ENCODE results near the gene SUPT3H.
"Not testable (repeated sequence)": the region's sequence is repeated elsewhere in the genome, so short reads cannot be mapped to it uniquely, and the experiment has no call there.

SUPT3H gene

DNA sequence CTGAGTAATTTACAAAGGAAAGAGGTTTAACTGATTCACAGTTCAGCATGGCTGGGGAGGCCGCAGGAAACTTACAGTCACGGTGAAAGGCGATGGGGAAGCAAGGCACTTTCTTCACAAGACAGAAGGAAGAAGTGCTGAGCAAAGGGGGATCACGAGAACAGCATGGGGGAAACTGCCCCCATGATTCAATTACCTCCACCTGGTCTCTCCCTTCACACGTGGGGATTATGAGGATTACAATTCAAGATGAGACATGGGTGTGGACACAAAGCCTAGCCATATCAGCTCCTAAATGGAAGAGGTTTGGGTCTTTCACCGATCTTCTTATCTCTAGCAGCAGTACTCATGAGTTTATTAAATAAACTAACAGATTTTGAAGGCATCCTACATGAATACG is 202.5 kb downstream of the SUPT3H start:
- Histone ChIP-seq H3K9me3 (ENCODE audit: control insufficient read depth, insufficient read depth, low read length) (no peaks in the 10 kb centered on the region), H3K4me1 (ENCODE audit: insufficient read depth, low read length) (no peaks in the 10 kb centered on the region; the same call in 1 of the 2 replicates), H3K9ac (ENCODE audit: low read depth, low read length) (no peak overlapping the region), H3K36me3 (ENCODE audit: insufficient read depth, low read length) (no peaks in the 10 kb centered on the region)

GRCh38 chr6:45174045-45174444 is 203.7 kb downstream of the SUPT3H start:
- Histone ChIP-seq H3K9ac (ENCODE audit: low read depth, low read length) (no peak overlapping the region), H3K4me1 (ENCODE audit: insufficient read depth, low read length) (no peaks in the 10 kb centered on the region; the same call in 1 of the 2 replicates), H3K36me3 (ENCODE audit: insufficient read depth, low read length) (no peaks in the 10 kb centered on the region), H3K9me3 (ENCODE audit: control insufficient read depth, insufficient read depth, low read length) (no peaks in the 10 kb centered on the region)

- Histone ChIP-seq H3K9ac (ENCODE audit: low read depth, low read length) (no peak overlapping the region), H3K9me3 (ENCODE audit: control insufficient read depth, insufficient read depth, low read length) (no peaks in the 10 kb centered on the region), H3K4me1 (ENCODE audit: insufficient read depth, low read length) (no peaks in the 10 kb centered on the region; the same call in 1 of the 2 replicates), H3K36me3 (ENCODE audit: insufficient read depth, low read length) (no peaks in the 10 kb centered on the region)
These were observed 206.4 kb downstream of the SUPT3H start for GRCh38 chr6:45171380-45171779.

- H3K36me3 ChIP-seq (ENCODE audit: insufficient read depth, low read length) = no peaks in the 10 kb centered on the region
- no peak overlapping the region for H3K9ac ChIP-seq (ENCODE audit: low read depth, low read length)
- H3K9me3 ChIP-seq (ENCODE audit: control insufficient read depth, insufficient read depth, low read length) = no peaks in the 10 kb centered on the region
- H3K4me1 ChIP-seq (ENCODE audit: insufficient read depth, low read length) = no peaks in the 10 kb centered on the region; the same call in 1 of the 2 replicates
These were observed 207.4 kb downstream of the SUPT3H start for GRCh38 chr6:45170309-45170708.

- Histone ChIP-seq H3K9me3 (ENCODE audit: control insufficient read depth, insufficient read depth, low read length) (no peaks in the 10 kb centered on the region), H3K36me3 (ENCODE audit: insufficient read depth, low read length) (no peaks in the 10 kb centered on the region), H3K4me1 (ENCODE audit: insufficient read depth, low read length) (peaks cover 5% of the 10 kb centered on the region), H3K9ac (ENCODE audit: low read depth, low read length) (no peak overlapping the region)
These were observed 207.9 kb downstream of the SUPT3H start for GRCh38 chr6:45169815-45170214.

DNA sequence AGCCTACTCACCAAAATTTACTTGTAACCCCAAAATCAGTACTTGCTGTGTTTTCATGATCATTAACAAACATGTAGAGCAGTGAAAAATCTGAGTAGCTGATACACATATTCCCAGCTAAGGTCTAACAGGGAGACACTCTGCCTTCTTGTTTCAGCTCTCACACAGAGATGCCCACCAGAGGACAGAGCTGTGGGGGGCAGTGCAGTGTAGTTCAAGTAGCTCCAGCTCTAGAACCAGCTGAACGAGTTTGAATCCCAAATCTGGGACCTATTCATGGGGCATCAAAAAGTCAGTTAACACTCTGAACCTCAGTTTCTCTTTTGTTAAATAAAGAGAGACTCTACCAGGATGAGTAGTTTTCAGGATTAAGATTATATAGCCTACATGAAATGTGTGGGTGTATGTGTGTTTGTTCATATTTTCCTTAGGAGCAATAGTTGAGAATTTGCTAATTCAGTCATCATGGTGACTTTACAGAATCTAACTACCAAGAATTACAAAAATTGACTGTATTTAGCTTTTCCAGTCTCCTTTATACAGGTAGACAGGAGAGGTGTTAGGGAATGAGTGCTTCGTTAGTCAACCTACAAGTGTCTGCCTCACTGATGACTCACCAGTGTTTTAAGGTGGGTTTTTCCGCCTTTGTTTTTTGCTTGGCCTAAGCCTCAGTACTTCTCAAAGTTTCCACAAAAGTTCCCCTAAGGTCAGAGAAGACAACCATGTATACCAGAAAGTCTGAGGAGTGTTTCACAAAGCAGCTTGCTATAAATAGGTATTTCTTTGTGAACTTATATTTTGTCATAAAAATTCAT is 213.6 kb downstream of the SUPT3H start:
- Histone ChIP-seq H3K9ac (ENCODE audit: low read depth, low read length) (no peak overlapping the region), H3K36me3 (ENCODE audit: insufficient read depth, low read length) (no peaks in the 10 kb centered on the region), H3K4me1 (ENCODE audit: insufficient read depth, low read length) (peaks cover 19% of the 10 kb centered on the region), H3K9me3 (ENCODE audit: control insufficient read depth, insufficient read depth, low read length) (no peaks in the 10 kb centered on the region)

DNA sequence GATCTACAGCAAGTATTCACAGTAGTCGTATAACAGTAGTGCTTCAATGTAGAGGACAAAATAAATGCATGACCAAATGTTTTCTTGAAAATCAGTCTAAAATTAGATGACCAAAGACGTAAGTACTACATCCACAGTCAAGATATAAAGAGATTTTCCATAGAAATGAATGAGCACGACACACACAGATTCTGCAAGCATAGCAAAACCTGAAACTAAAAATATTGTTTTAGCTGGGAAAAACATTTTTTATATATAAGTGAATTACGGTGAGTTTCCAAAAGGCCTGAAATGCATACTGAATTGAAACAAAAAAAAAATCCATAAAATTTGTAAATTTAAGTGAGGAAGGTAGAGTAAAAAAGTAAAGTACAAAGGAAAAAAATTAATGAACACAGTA is 217.4 kb downstream of the SUPT3H start:
- Histone ChIP-seq H3K9ac (ENCODE audit: low read depth, low read length) (no peak overlapping the region), H3K4me1 (ENCODE audit: insufficient read depth, low read length) (peaks cover 19% of the 10 kb centered on the region), H3K36me3 (ENCODE audit: insufficient read depth, low read length) (no peaks in the 10 kb centered on the region), H3K9me3 (ENCODE audit: control insufficient read depth, insufficient read depth, low read length) (no peaks in the 10 kb centered on the region)

DNA sequence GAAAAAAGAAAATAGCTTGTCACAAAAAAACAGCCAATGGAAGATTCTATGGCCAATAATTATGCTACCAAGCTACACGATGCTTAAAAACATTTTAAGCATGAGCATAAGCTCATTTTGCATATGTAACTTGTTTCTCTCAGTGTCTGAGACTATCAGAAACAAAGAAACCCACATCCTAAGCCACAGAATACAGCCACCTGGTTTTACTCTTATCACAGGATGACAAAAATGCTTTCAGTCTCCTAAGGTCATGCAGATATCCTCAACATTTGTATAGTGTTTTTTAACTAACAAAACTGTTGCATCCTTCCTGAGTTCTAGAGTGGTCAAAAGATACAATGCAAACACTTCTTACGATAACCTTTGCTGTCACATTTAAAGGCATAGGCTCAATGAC is 221.7 kb downstream of the SUPT3H start:
- Histone ChIP-seq H3K9ac (ENCODE audit: low read depth, low read length) (no peak overlapping the region), H3K36me3 (ENCODE audit: insufficient read depth, low read length) (no peaks in the 10 kb centered on the region), H3K4me1 (ENCODE audit: insufficient read depth, low read length) (no peaks in the 10 kb centered on the region)

DNA sequence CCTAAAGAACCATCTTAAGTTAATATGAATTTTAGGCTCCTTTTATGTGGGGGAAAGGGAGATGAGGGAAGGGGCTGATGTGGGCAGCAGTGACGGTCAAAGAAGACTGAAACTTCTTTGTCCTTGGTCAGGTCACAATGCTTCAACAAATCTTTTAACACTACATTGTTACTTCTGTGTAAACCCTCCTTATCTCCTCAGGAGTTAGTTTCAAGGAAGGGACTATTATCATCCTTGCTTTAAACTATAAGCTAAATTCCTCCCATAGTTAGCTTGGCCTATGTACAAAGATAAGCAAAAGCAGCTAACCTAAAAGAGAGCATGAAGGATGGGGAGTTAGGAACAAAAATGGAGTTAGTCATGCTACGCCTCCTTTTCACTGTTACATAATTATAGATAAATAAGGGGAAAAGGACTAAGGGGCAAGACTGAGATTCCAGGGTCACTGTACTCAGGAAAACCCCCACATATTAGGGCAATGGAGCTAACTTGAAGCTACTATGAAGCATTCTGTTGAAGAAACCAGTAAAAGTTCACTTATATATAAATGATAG is 222.3 kb downstream of the SUPT3H start:
- H3K4me1 ChIP-seq (ENCODE audit: insufficient read depth, low read length) = no peaks in the 10 kb centered on the region
- H3K9ac ChIP-seq (ENCODE audit: low read depth, low read length) = no peak overlapping the region
- no peaks in the 10 kb centered on the region for H3K36me3 ChIP-seq (ENCODE audit: insufficient read depth, low read length)
- H3K9me3 ChIP-seq (ENCODE audit: control insufficient read depth, insufficient read depth, low read length) = no peaks in the 10 kb centered on the region

More for the DNA sequence above, 221.7 kb downstream of the SUPT3H start:
- no peaks in the 10 kb centered on the region for H3K9me3 ChIP-seq (ENCODE audit: control insufficient read depth, insufficient read depth, low read length)

DNA sequence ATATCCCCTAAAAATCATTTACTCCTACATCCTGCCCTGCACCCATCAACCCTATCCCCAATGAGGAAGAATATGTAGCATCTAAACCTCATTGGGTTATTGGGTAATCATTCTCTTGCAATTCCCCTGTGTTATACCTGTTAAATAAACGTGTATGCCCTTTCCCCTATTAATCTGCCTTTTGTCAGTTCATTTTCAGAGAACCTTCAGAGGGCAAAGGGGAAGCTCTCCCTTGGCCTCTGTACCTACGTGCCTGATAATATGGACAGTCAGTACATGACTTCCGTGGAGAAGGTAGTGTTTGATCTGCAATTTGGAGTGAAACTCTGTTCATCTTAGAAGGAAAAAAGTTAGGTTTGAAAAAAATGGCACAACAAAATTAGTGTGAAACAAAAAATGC is 223.1 kb downstream of the SUPT3H start:
- H3K9me3 ChIP-seq (ENCODE audit: control insufficient read depth, insufficient read depth, low read length) = no peaks in the 10 kb centered on the region
- H3K36me3 ChIP-seq (ENCODE audit: insufficient read depth, low read length) = no peaks in the 10 kb centered on the region
- H3K4me1 ChIP-seq (ENCODE audit: insufficient read depth, low read length) = no peaks in the 10 kb centered on the region
- H3K9ac ChIP-seq (ENCODE audit: low read depth, low read length) = no peak overlapping the region

DNA sequence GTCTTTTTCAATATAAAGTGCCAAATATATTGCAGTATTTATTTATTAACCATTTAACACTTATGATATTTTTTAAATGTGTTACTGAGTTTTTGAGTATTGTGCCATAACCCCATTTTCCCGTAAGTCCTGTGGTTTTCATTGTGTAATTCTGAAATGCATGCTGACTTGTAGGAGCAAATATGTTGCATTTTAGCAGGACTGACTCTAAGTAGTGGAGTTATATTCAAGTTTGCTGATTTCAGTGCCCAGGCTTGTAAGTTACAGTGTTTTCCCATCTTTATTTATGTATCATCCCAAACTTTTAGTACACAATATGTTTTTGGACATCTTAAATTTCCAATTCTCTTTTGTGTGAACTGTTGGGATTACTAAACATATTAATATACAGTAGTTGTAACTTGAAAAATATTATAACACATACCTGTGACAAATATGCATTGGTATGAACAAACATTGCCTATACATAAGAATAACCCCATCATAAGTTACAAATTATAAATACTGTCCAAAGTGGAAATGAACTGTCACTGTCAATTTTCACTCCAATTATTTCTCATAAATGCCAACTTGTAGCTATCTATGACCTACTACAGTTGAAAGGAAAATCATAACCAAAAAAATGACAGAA is 228.9 kb downstream of the SUPT3H start:
- H3K9me3 ChIP-seq (ENCODE audit: control insufficient read depth, insufficient read depth, low read length) = no peaks in the 10 kb centered on the region; the same call in 1 of the 2 replicates
- H3K36me3 ChIP-seq (ENCODE audit: insufficient read depth, low read length) = no peaks in the 10 kb centered on the region
- no peaks in the 10 kb centered on the region for H3K4me1 ChIP-seq (ENCODE audit: insufficient read depth, low read length)
- H3K9ac ChIP-seq (ENCODE audit: low read depth, low read length) = no peak overlapping the region

GRCh38 chr6:45148278-45148677 is 229.5 kb downstream of the SUPT3H start:
- H3K9me3 ChIP-seq (ENCODE audit: control insufficient read depth, insufficient read depth, low read length) = no peaks in the 10 kb centered on the region; the same call in 1 of the 2 replicates
- no peak overlapping the region for H3K9ac ChIP-seq (ENCODE audit: low read depth, low read length)
- no peaks in the 10 kb centered on the region for H3K36me3 ChIP-seq (ENCODE audit: insufficient read depth, low read length)
- no peaks in the 10 kb centered on the region for H3K4me1 ChIP-seq (ENCODE audit: insufficient read depth, low read length)

DNA sequence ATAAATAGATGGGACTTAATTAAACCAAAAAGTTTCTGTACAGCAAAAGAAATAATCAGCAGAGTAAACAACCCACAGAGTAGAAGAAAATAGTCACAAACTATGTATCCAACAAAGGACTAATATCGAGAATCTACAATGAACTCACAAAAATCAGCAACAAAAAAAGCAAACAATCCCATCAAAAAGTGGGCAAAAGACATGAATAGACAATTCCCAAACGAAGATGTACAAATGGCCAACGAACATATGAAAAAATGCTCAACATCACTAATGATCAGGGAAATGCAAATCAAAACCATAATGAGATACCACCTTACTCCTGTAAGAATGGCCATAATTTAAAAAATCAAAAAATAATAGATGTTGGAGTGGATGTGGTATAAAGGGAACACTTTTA is 232.1 kb downstream of the SUPT3H start:
- not testable (repeated sequence) for H3K9me3 ChIP-seq (ENCODE audit: control insufficient read depth, insufficient read depth, low read length); H3K9ac ChIP-seq (ENCODE audit: low read depth, low read length); H3K4me1 ChIP-seq (ENCODE audit: insufficient read depth, low read length); H3K36me3 ChIP-seq (ENCODE audit: insufficient read depth, low read length)

GRCh38 chr6:45138765-45139164 is 239.0 kb downstream of the SUPT3H start:
- peaks cover 3% of the 10 kb centered on the region; the same call in 1 of the 2 replicates for H3K9me3 ChIP-seq (ENCODE audit: control insufficient read depth, insufficient read depth, low read length)
- no peaks in the 10 kb centered on the region for H3K4me1 ChIP-seq (ENCODE audit: insufficient read depth, low read length)
- no peaks in the 10 kb centered on the region for H3K36me3 ChIP-seq (ENCODE audit: insufficient read depth, low read length)
- no peak overlapping the region for H3K9ac ChIP-seq (ENCODE audit: low read depth, low read length)

DNA sequence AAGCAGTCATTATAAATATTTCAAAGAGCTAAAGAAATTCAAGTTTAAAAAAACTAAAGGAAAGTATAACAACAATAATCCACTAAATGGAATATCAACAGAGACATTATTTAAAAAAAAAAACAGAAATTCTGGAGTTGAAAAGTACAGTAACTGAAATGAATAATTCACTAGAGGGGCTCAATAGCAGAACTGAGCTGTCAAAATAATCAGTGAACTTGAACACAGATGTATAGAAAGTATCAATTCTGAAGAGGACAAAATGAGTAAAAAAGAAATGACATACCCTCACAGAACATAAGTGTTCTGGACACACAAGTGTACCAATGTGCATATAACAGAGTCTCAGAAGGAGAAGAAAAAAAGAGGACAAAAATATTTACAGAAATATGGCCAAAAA is 241.2 kb downstream of the SUPT3H start:
- Histone ChIP-seq H3K9ac (ENCODE audit: low read depth, low read length) (no peak overlapping the region), H3K4me1 (ENCODE audit: insufficient read depth, low read length) (no peaks in the 10 kb centered on the region), H3K9me3 (ENCODE audit: control insufficient read depth, insufficient read depth, low read length) (peaks cover 3% of the 10 kb centered on the region; the same call in 1 of the 2 replicates), H3K36me3 (ENCODE audit: insufficient read depth, low read length) (no peaks in the 10 kb centered on the region)
